ENCODE results near the gene CCDC97. TPM values are rescaled to one million over a fixed set of nuclear protein-coding genes. Genes with fewer than 3 reads are reported as not detected.

CCDC97 gene
- total RNA-seq, 1 experiment from 2014 or later: 12.3 TPM

- in situ Hi-C loops (cut with HindIII; ENCODE audit: low sequenced_read_pairs): no loop called here
Measured at GRCh38 chr19:41318696-41319499, 8.9 kb downstream of the CCDC97 start.

GRCh38 chr19:41319500-41320184 lies 9.7 kb downstream of the CCDC97 start:
- DNase-seq (ENCODE audit: low spot score): no peak

More at GRCh38 chr19:41318696-41319499, 8.9 kb downstream of the CCDC97 start:
- no peak for DNase-seq (ENCODE audit: low spot score)

GRCh38 chr19:41320185-41320518 lies 10.2 kb downstream of the CCDC97 start:
- DNase-seq (ENCODE audit: low spot score): no peak
- in situ Hi-C loops (cut with HindIII; ENCODE audit: low sequenced_read_pairs): no loop called here

More at GRCh38 chr19:41319500-41320184, 9.7 kb downstream of the CCDC97 start:
- in situ Hi-C loops (cut with HindIII; ENCODE audit: low sequenced_read_pairs): no loop called here

GRCh38 chr19:41320568-41320967 lies 10.6 kb downstream of the CCDC97 start:
- DNase-seq (ENCODE audit: low spot score): no peak
- in situ Hi-C loops (cut with HindIII; ENCODE audit: low sequenced_read_pairs): no loop called here

GRCh38 chr19:41321204-41321599 lies 11.2 kb downstream of the CCDC97 start:
- in situ Hi-C loops (cut with HindIII; ENCODE audit: low sequenced_read_pairs): no loop called here
- no peak for DNase-seq (ENCODE audit: low spot score)

GRCh38 chr19:41321600-41322270 lies 11.8 kb downstream of the CCDC97 start:
- in situ Hi-C loops (cut with HindIII; ENCODE audit: low sequenced_read_pairs): no loop called here
- DNase-seq (ENCODE audit: low spot score): no peak

GRCh38 chr19:41322451-41322850 lies 12.5 kb downstream of the CCDC97 start:
- in situ Hi-C loops (cut with HindIII; ENCODE audit: low sequenced_read_pairs): no loop called here
- DNase-seq (ENCODE audit: low spot score): no peak

- no peak for DNase-seq (ENCODE audit: low spot score)
- in situ Hi-C loops (cut with HindIII; ENCODE audit: low sequenced_read_pairs): no loop called here
Measured at GRCh38 chr19:41323023-41323422, 13.1 kb downstream of the CCDC97 start.

GRCh38 chr19:41323430-41324125 lies 13.6 kb downstream of the CCDC97 start:
- in situ Hi-C loops (cut with HindIII; ENCODE audit: low sequenced_read_pairs): no loop called here
- no peak for DNase-seq (ENCODE audit: low spot score)

- DNase-seq (ENCODE audit: low spot score): no peak
- in situ Hi-C loops (cut with HindIII; ENCODE audit: low sequenced_read_pairs): no loop called here
Measured at GRCh38 chr19:41324231-41324702, 14.3 kb downstream of the CCDC97 start.

GRCh38 chr19:41324921-41325639 lies 15.1 kb downstream of the CCDC97 start:
- in situ Hi-C loops (cut with HindIII; ENCODE audit: low sequenced_read_pairs): no loop called here
- DNase-seq (ENCODE audit: low spot score): no peak

- DNase-seq (ENCODE audit: low spot score): no peak
- in situ Hi-C loops (cut with HindIII; ENCODE audit: low sequenced_read_pairs): no loop called here
Measured at GRCh38 chr19:41325640-41325946, 15.6 kb downstream of the CCDC97 start.

GRCh38 chr19:41325947-41326706 lies 16.2 kb downstream of the CCDC97 start:
- in situ Hi-C loops (cut with HindIII; ENCODE audit: low sequenced_read_pairs): no loop called here
- DNase-seq (ENCODE audit: low spot score): no peak

GRCh38 chr19:41327076-41327575 lies 17.2 kb downstream of the CCDC97 start:
- no peak for DNase-seq (ENCODE audit: low spot score)

GRCh38 chr19:41327576-41328156 lies 17.7 kb downstream of the CCDC97 start:
- in situ Hi-C loops (cut with HindIII; ENCODE audit: low sequenced_read_pairs): no loop called here
- DNase-seq (ENCODE audit: low spot score): no peak

More at GRCh38 chr19:41327076-41327575, 17.2 kb downstream of the CCDC97 start:
- in situ Hi-C loops (cut with HindIII; ENCODE audit: low sequenced_read_pairs): no loop called here

GRCh38 chr19:41328157-41328841 lies 18.3 kb downstream of the CCDC97 start:
- in situ Hi-C loops (cut with HindIII; ENCODE audit: low sequenced_read_pairs): no loop called here

GRCh38 chr19:41328842-41329225 lies 18.9 kb downstream of the CCDC97 start:
- in situ Hi-C loops (cut with HindIII; ENCODE audit: low sequenced_read_pairs): no loop called here
- DNase-seq (ENCODE audit: low spot score): no peak

More at GRCh38 chr19:41328157-41328841, 18.3 kb downstream of the CCDC97 start:
- DNase-seq (ENCODE audit: low spot score): no peak
